Panc1 (cell line): ENCODE measurements around the gene SLC25A33. TPM values are rescaled to one million over a fixed set of nuclear protein-coding genes. Genes with fewer than 3 reads are reported as not detected.

ENCODE experiments used
- ATAC-seq: fragments of 200-7000 bp; cut with Tn5 transposase; 2 replicates; pipeline ENCODE4 v1.9.1; 2020; ENCODE audit warnings: mild to moderate bottlenecking, moderate library complexity
- BruUV-seq: library from RNA; stranded (reverse); fragments of 400-500 nt; replicated peaks from 2 replicates; lab custom pipeline; 2021; lab: Mats Ljungman, UMichigan
- CTCF ChIA-PET: fragments of 300-600 bp; sonication (Branson Sonifier 250); formaldehyde crosslinking; loops from one replicate; lab custom pipeline; 2022; ENCODE audit warnings: antibody characterized with exemption; lab: Charles Lee
- POLR2A ChIA-PET: fragments of 300-600 bp; sonication (Branson Sonifier 250); formaldehyde crosslinking; loops from one replicate; lab custom pipeline; 2022; ENCODE audit warnings: antibody characterized with exemption; lab: Charles Lee
- DNase-seq: peaks from one replicate; pipeline ENCODE4 v3.0.0-alpha.2; 2010; ENCODE audit warnings: low read depth, low spot score
- H3K27ac ChIP-seq: 2 replicates; pipeline ENCODE4 v1.5.1; 2011; ENCODE audit warnings: mild to moderate bottlenecking, low read length, inconsistent platforms
- H3K27me3 ChIP-seq: fragments of 200-500 bp; sonication (Bioruptor generic); 2 replicates; pipeline ENCODE4 v1.6.0; 2014; ENCODE audit warnings: low read length, inconsistent platforms; ENCODE audit not compliant: control insufficient read depth, insufficient read depth
- H3K36me3 ChIP-seq: fragments of 200-500 bp; sonication (Bioruptor generic); 2 replicates; pipeline ENCODE4 v1.5.1; 2014; ENCODE audit warnings: inconsistent platforms, mild to moderate bottlenecking, low read length, moderate library complexity; ENCODE audit not compliant: control insufficient read depth, insufficient read depth
- H3K4me1 ChIP-seq: 2 replicates; pipeline ENCODE4 v1.5.1; 2011; ENCODE audit warnings: inconsistent platforms, mild to moderate bottlenecking, low read length, moderate library complexity; ENCODE audit not compliant: control insufficient read depth, insufficient read depth
- H3K4me3 ChIP-seq, 2 experiments: 2 replicates each; pipeline ENCODE4 v1.5.1; 2011 to 2012; ENCODE audit warnings: low read depth in 2 of 2, low read length in 2 of 2, mild to moderate bottlenecking in 2 of 2, inconsistent platforms in 1 of 2, moderate library complexity in 1 of 2
- H3K9me3 ChIP-seq: fragments of 200-500 bp; sonication (Bioruptor generic); 2 replicates; pipeline ENCODE4 v1.5.1; 2014; ENCODE audit warnings: low read depth, mild to moderate bottlenecking, inconsistent platforms, low read length, moderate library complexity; ENCODE audit not compliant: control insufficient read depth, insufficient read depth
- CTCF ChIP-seq: fragments of 450-650 bp; IDR thresholded peaks from 2 replicates; pipeline ENCODE4 v1.5.1; 2017; ENCODE audit warnings: mild to moderate bottlenecking
- POLR2AphosphoS5 ChIP-seq: IDR thresholded peaks from 2 replicates; pipeline ENCODE4 v1.6.1; 2012; ENCODE audit warnings: mild to moderate bottlenecking, low read depth, low read length, moderate library complexity
- SIN3A ChIP-seq: IDR thresholded peaks from 2 replicates; pipeline ENCODE4 v1.6.1; 2012; ENCODE audit warnings: low read depth, mild to moderate bottlenecking, low read length, moderate library complexity, borderline replicate concordance; ENCODE audit not compliant: insufficient read depth
- TCF7L2 ChIP-seq: IDR thresholded peaks from 2 replicates; pipeline ENCODE4 v1.6.1; 2011; ENCODE audit warnings: mild to moderate bottlenecking, low read depth, low read length, inconsistent platforms
- in situ Hi-C: cut with HindIII; loops from 2 replicates; pipeline ENCODE4 v1.10.0; 2016; ENCODE audit warnings: low sequenced_read_pairs, low pct_unique_long_range_greater_than_20kb
- intact Hi-C: fragments of 100-400 bp; cut with micrococcal nuclease; formaldehyde crosslinking; loops from one replicate; pipeline ENCODE4 v1.10.0; 2022; ENCODE audit not compliant: unreplicated experiment
- total RNA-seq: library from RNA; stranded (reverse); gene quantifications from one replicate; pipeline ENCODE4 v1.2.1, GENCODE V29; 2021; ENCODE audit not compliant: unreplicated experiment
- TF ChIP-seq, protein P1 (sequence below), 2 experiments: IDR thresholded peaks; 2 replicates each; pipeline ENCODE4 v1.6.1; 2011 to 2012; ENCODE audit warnings: low read depth in 2 of 2, control low read depth in 1 of 2, low read length in 1 of 2, mild to moderate bottlenecking in 1 of 2, moderate library complexity in 1 of 2; ENCODE audit not compliant: insufficient read depth in 1 of 2

The SLC25A33 gene
- total RNA-seq, 1 experiment from 2014 or later, result 13.4 TPM

DNA sequence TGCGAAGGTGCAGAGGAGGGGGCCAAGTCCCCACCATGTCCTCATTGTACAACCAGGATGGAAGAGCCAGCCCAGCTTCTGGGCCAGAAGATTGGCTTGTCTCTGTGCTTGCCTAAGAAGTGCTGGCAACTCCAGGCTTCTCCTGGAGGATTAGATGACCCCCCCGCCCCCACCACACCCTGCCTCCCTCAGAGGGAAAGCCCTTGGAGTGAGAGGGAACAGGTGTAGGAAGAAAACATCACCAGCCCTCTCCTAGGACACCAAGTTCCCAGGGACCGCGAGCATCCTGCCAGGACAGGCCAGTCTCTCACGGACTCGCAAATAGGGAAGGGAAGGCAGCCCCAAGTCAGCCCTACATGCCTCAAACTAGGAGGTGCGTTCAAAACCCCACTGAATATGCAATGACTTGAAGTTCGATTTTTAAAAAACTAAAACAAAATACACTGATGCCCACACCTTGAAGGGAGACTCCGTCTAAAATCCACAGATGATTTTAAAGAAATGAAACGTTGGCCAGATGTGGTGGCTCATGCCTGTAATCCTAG lies 20.7 kb upstream of the SLC25A33 start:
- in situ Hi-C loops, result no loop called here

GRCh38 chr1:9520411-9520810 lies 18.9 kb upstream of the SLC25A33 start:
- in situ Hi-C loops, result no loop called here

More for the DNA sequence above, 20.7 kb upstream of the SLC25A33 start:
- CTCF ChIA-PET, result no interaction called here
- no TSS peak for BruUV-seq
- H3K4me1 ChIP-seq, result no peaks in the 10 kb centered on the region
- no peak for DNase-seq
- H3K36me3 ChIP-seq, result no peaks in the 10 kb centered on the region
- no peak overlapping the region for H3K27ac ChIP-seq
- no peak overlapping the region for H3K4me3 ChIP-seq
- intact Hi-C loops, result no loop called here
- TF ChIP-seq POLR2AphosphoS5, result no peak
- TF ChIP-seq, protein P1, sequence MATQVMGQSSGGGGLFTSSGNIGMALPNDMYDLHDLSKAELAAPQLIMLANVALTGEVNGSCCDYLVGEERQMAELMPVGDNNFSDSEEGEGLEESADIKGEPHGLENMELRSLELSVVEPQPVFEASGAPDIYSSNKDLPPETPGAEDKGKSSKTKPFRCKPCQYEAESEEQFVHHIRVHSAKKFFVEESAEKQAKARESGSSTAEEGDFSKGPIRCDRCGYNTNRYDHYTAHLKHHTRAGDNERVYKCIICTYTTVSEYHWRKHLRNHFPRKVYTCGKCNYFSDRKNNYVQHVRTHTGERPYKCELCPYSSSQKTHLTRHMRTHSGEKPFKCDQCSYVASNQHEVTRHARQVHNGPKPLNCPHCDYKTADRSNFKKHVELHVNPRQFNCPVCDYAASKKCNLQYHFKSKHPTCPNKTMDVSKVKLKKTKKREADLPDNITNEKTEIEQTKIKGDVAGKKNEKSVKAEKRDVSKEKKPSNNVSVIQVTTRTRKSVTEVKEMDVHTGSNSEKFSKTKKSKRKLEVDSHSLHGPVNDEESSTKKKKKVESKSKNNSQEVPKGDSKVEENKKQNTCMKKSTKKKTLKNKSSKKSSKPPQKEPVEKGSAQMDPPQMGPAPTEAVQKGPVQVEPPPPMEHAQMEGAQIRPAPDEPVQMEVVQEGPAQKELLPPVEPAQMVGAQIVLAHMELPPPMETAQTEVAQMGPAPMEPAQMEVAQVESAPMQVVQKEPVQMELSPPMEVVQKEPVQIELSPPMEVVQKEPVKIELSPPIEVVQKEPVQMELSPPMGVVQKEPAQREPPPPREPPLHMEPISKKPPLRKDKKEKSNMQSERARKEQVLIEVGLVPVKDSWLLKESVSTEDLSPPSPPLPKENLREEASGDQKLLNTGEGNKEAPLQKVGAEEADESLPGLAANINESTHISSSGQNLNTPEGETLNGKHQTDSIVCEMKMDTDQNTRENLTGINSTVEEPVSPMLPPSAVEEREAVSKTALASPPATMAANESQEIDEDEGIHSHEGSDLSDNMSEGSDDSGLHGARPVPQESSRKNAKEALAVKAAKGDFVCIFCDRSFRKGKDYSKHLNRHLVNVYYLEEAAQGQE (IDR thresholded peaks at IDR 0.05; ENCODE audit: insufficient read depth in 1 of 2, low read depth in 2 of 2, low read length in 1 of 2), result no peak
- no peak for TF ChIP-seq TCF7L2
- TF ChIP-seq SIN3A, result no peak
- no peak for TF ChIP-seq CTCF
- H3K9me3 ChIP-seq, result no peaks in the 10 kb centered on the region
- no peak for ATAC-seq
- H3K27me3 ChIP-seq, result no peaks in the 10 kb centered on the region
- POLR2A ChIA-PET, result no interaction called here

More at GRCh38 chr1:9520411-9520810, 18.9 kb upstream of the SLC25A33 start:
- Histone ChIP-seq H3K4me1 (no peaks in the 10 kb centered on the region), H3K36me3 (no peaks in the 10 kb centered on the region), H3K27ac (no peak overlapping the region), H3K4me3 (no peak overlapping the region), H3K9me3 (no peaks in the 10 kb centered on the region), H3K27me3 (no peaks in the 10 kb centered on the region)
- no TSS peak for BruUV-seq
- no peak for DNase-seq
- POLR2A ChIA-PET, result no interaction called here
- peak; percentile 62; the same call in 1 of the 2 replicates for ATAC-seq
- CTCF ChIA-PET, result no interaction called here
- TF ChIP-seq CTCF, result no peak
- no peak for TF ChIP-seq POLR2AphosphoS5
- TF ChIP-seq, protein P1 (IDR thresholded peaks at IDR 0.05; ENCODE audit: insufficient read depth in 1 of 2, low read depth in 2 of 2, low read length in 1 of 2), result no peak
- TF ChIP-seq SIN3A, result no peak
- TF ChIP-seq TCF7L2, result no peak
- intact Hi-C loops, result no loop called here
